ENCODE measurements around the gene RBMS1. TPM values are rescaled to one million over a fixed set of nuclear protein-coding genes. Genes with fewer than 3 reads are reported as not detected.
A peak's percentile ranks its signal among the peaks of the same experiment; 100 is the strongest.

RBMS1 gene
- polyA plus RNA-seq, 1 donor (not counting 4 experiments of a cell fraction or from before 2014, with no cell fraction given) = 89.1 TPM

DNA sequence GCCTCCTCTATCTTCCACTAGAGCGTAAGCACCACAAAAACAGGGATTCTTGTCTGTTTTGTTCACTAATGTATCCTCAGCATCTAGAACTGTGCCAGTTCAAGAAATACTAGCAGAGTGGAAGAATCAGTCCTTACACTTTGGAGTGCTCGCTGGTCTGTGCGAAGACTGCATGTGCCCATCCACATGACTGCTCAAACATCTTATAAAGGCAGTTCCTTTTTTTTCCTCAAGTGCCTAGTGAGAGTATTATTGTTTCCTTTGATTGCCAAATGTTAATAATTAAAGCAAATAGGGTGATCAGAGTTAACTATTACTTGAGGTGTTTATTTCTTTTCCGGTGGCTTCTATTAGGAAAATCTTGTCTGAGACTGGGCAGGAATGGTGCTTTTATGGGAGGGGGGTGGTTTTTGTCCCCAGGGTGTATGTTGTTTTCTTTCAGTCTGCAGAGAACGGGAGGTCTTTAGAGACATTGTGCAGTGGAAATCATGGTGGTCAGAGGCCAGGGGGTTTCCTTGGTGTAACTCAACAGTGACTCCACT, 247.9 kb downstream of the RBMS1 start:
- no peaks in the 10 kb centered on the region for H3K9me3 ChIP-seq (ENCODE audit: control insufficient read depth, low read depth, low read length)
- H3K36me3 ChIP-seq (ENCODE audit: control insufficient read depth in 2 of 2, extremely low read depth in 1 of 2, insufficient read depth in 2 of 2, low read length in 2 of 2) = no peaks in the 10 kb centered on the region
- no peak overlapping the region for H3K27ac ChIP-seq (ENCODE audit: control insufficient read depth, insufficient read depth, low read length)
- no peaks in the 10 kb centered on the region for H4K20me1 ChIP-seq (ENCODE audit: control insufficient read depth, extremely low read depth, insufficient read depth, low read length)
- H3K4me1 ChIP-seq (ENCODE audit: control insufficient read depth, extremely low read depth, insufficient read depth, low read length) = peaks cover 40% of the 10 kb centered on the region
- no peak overlapping the region for H3K4me2 ChIP-seq (ENCODE audit: control insufficient read depth, extremely low read depth, insufficient read depth, low read depth, low read length)
- DNase-seq (ENCODE audit: low read depth, low spot score) (no peak), FAIRE-seq (no peak)
- H2AFZ ChIP-seq (ENCODE audit: control insufficient read depth, low read length) = no peak overlapping the region
- no peaks in the 10 kb centered on the region for H3K79me2 ChIP-seq (ENCODE audit: control insufficient read depth, insufficient read depth, low read length)
- H3K9me1 ChIP-seq (ENCODE audit: control insufficient read depth, extremely low read depth, insufficient read depth, low read length) = no peaks in the 10 kb centered on the region
- H3K9ac ChIP-seq (ENCODE audit: control insufficient read depth, extremely low read depth, insufficient read depth, low read length) = no peak overlapping the region
- dilution Hi-C loops (cut with MboI; ENCODE audit: extremely low pct_ligation_motif_present, low sequenced_read_pairs) = no loop called here
- H3K4me3 ChIP-seq (ENCODE audit: control insufficient read depth in 2 of 3, extremely low read depth in 1 of 3, insufficient read depth in 2 of 3, low read depth in 1 of 3, low read length in 3 of 3) = no peak overlapping the region
- no peaks in the 10 kb centered on the region for H3K27me3 ChIP-seq (ENCODE audit: control insufficient read depth, extremely low read depth, insufficient read depth, low read length)
- no peak for TF ChIP-seq EZH2 (IDR thresholded peaks at IDR 0.05; ENCODE audit: low read length)
- TF ChIP-seq, protein P1, sequence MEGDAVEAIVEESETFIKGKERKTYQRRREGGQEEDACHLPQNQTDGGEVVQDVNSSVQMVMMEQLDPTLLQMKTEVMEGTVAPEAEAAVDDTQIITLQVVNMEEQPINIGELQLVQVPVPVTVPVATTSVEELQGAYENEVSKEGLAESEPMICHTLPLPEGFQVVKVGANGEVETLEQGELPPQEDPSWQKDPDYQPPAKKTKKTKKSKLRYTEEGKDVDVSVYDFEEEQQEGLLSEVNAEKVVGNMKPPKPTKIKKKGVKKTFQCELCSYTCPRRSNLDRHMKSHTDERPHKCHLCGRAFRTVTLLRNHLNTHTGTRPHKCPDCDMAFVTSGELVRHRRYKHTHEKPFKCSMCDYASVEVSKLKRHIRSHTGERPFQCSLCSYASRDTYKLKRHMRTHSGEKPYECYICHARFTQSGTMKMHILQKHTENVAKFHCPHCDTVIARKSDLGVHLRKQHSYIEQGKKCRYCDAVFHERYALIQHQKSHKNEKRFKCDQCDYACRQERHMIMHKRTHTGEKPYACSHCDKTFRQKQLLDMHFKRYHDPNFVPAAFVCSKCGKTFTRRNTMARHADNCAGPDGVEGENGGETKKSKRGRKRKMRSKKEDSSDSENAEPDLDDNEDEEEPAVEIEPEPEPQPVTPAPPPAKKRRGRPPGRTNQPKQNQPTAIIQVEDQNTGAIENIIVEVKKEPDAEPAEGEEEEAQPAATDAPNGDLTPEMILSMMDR (optimal IDR thresholded peaks at IDR 0.05 in 1 of 3, IDR thresholded peaks at IDR 0.05 in 1 of 3, conservative IDR thresholded peaks at IDR 0.05 in 1 of 3; ENCODE audit: extremely low read depth in 1 of 3, insufficient read depth in 2 of 3, low read length in 3 of 3) = no peak

DNA sequence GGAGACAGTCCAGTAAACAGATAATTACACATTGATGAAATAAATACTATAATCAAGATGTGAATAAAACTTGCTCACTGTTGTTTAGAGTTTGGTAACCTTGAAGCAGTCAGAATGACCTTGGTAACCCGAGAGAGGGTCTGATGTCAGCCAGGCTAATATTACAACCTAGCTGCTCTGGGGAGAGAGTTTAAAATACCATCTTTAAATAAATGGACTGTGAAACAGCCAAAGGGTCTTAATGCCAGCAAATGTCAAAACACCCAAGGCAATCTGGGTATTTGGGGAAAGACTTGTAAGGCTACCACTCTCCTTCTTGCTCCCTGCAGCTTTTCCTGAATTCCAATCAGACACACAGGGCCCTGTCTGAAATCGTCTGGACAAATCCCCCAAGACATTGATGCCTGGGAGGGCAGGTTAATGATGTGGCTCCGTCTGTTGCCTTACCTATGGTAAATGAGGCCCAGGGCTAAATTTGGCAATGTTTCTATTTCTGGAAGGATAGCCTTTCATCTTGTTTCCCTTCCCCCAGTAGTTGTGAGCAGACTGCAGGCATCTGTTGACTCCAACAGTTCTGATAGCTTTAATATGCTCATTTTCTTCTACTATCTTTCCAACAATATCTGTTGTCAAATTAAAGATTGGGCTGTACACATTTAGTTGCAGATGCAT, 250.6 kb downstream of the RBMS1 start:
- Histone ChIP-seq H3K9me3 (ENCODE audit: control insufficient read depth, low read depth, low read length) (no peaks in the 10 kb centered on the region), H3K36me3 (ENCODE audit: control insufficient read depth in 2 of 2, extremely low read depth in 1 of 2, insufficient read depth in 2 of 2, low read length in 2 of 2) (no peaks in the 10 kb centered on the region), H3K4me3 (ENCODE audit: control insufficient read depth in 2 of 3, extremely low read depth in 1 of 3, insufficient read depth in 2 of 3, low read depth in 1 of 3, low read length in 3 of 3) (no peak overlapping the region), H3K4me1 (ENCODE audit: control insufficient read depth, extremely low read depth, insufficient read depth, low read length) (peaks cover 47% of the 10 kb centered on the region), H4K20me1 (ENCODE audit: control insufficient read depth, extremely low read depth, insufficient read depth, low read length) (no peaks in the 10 kb centered on the region), H3K79me2 (ENCODE audit: control insufficient read depth, insufficient read depth, low read length) (no peaks in the 10 kb centered on the region), H2AFZ (ENCODE audit: control insufficient read depth, low read length) (no peak overlapping the region), H3K27ac (ENCODE audit: control insufficient read depth, insufficient read depth, low read length) (peak overlapping the region; percentile 27), H3K9me1 (ENCODE audit: control insufficient read depth, extremely low read depth, insufficient read depth, low read length) (no peaks in the 10 kb centered on the region), H3K4me2 (ENCODE audit: control insufficient read depth, extremely low read depth, insufficient read depth, low read depth, low read length) (no peak overlapping the region), H3K9ac (ENCODE audit: control insufficient read depth, extremely low read depth, insufficient read depth, low read length) (no peak overlapping the region), H3K27me3 (ENCODE audit: control insufficient read depth, extremely low read depth, insufficient read depth, low read length) (no peaks in the 10 kb centered on the region)
- DNase-seq (ENCODE audit: low read depth, low spot score) (no peak), FAIRE-seq (peak; percentile 44)
- dilution Hi-C loops (cut with MboI; ENCODE audit: extremely low pct_ligation_motif_present, low sequenced_read_pairs) = no loop called here
- TF ChIP-seq, protein P1 (optimal IDR thresholded peaks at IDR 0.05 in 1 of 3, IDR thresholded peaks at IDR 0.05 in 1 of 3, conservative IDR thresholded peaks at IDR 0.05 in 1 of 3; ENCODE audit: extremely low read depth in 1 of 3, insufficient read depth in 2 of 3, low read length in 3 of 3) = no peak
- no peak for TF ChIP-seq EZH2 (IDR thresholded peaks at IDR 0.05; ENCODE audit: low read length)

Measured in keratinocyte (primary cell).